ENCODE results near the gene FKBP14.
A peak's percentile ranks its signal among the peaks of the same experiment; 100 is the strongest.

FKBP14 gene

GRCh38 chr7:30032310-30033125 is 6.0 kb upstream of the FKBP14 start:
- no peak for DNase-seq

- no peak for DNase-seq
These were observed 3.2 kb upstream of the FKBP14 start for GRCh38 chr7:30029696-30030095.

- DNase-seq: peak; percentile 56
These were observed 2.5 kb upstream of the FKBP14 start for GRCh38 chr7:30028749-30029635.

GRCh38 chr7:30028216-30028748 is 1.8 kb upstream of the FKBP14 start, which contains the start of gene PLEKHA8:
Gene PLEKHA8, plus strand, starts transcription at chr7:30028412. Its CDS starts 351 bp downstream, at chr7:30028763.
- DNase-seq: peak; percentile 81

- no peak for DNase-seq
These were observed 1.3 kb upstream of the FKBP14 start for GRCh38 chr7:30027740-30028215.

- DNase-seq: peak; percentile 30
These were observed 559 bp upstream of the FKBP14 start for GRCh38 chr7:30027065-30027456.

- DNase-seq: no peak
These were observed 3.0 kb downstream of the FKBP14 start for GRCh38 chr7:30023524-30023923.

- DNase-seq: no peak
These were observed 3.5 kb downstream of the FKBP14 start for GRCh38 chr7:30022991-30023390.

- DNase-seq: no peak
These were observed 6.0 kb downstream of the FKBP14 start for GRCh38 chr7:30020535-30020934.

GRCh38 chr7:30019960-30020359 is 6.5 kb downstream of the FKBP14 start:
- DNase-seq: no peak

GRCh38 chr7:30019387-30019786 is 7.1 kb downstream of the FKBP14 start:
- no peak for DNase-seq

GRCh38 chr7:30018451-30018850 is 8.1 kb downstream of the FKBP14 start:
- DNase-seq: no peak

GRCh38 chr7:30012757-30013156 is 13.7 kb downstream of the FKBP14 start:
- DNase-seq: no peak

- no peak for DNase-seq
These were observed 16.5 kb downstream of the FKBP14 start for GRCh38 chr7:30010021-30010420.

GRCh38 chr7:30005464-30005863 is 21.0 kb downstream of the FKBP14 start:
- DNase-seq: no peak

GRCh38 chr7:30003098-30003497 is 23.4 kb downstream of the FKBP14 start:
- no peak for DNase-seq

- DNase-seq: no peak
These were observed 24.5 kb downstream of the FKBP14 start for GRCh38 chr7:30001998-30002397.

- no peak for DNase-seq
These were observed 28.0 kb downstream of the FKBP14 start for GRCh38 chr7:29998489-29998888.

- DNase-seq: no peak
These were observed 30.2 kb downstream of the FKBP14 start for GRCh38 chr7:29996321-29996720.

- no peak for DNase-seq
These were observed 30.9 kb downstream of the FKBP14 start for GRCh38 chr7:29995652-29996051.

GRCh38 chr7:29993140-29993539 is 33.4 kb downstream of the FKBP14 start:
- no peak for DNase-seq

GRCh38 chr7:29991937-29992336 is 34.6 kb downstream of the FKBP14 start:
- DNase-seq: no peak

- DNase-seq: no peak
These were observed 35.6 kb downstream of the FKBP14 start for GRCh38 chr7:29990931-29991330.
